Testis (tissue), 3 donors: ENCODE measurements around the gene TMA7B. TPM values are rescaled to one million over a fixed set of nuclear protein-coding genes. Genes with fewer than 3 reads are reported as not detected.

Source experiments
- DNase-seq: peaks from one replicate; pipeline ENCODE4 v3.0.0-alpha.2; 2019
- H3K27ac ChIP-seq, 2 donors: fragments of 200-600 bp; sonication (generic); one replicate each; pipeline ENCODE4 v1.5.1; 2019
- H3K27me3 ChIP-seq: fragments of 200-600 bp; sonication (generic); one replicate; pipeline ENCODE4 v1.5.1; 2019
- H3K36me3 ChIP-seq: fragments of 200-600 bp; sonication (generic); one replicate; pipeline ENCODE4 v1.5.1; 2017; ENCODE audit warnings: low read depth; ENCODE audit errors: missing control alignments
- H3K4me1 ChIP-seq: fragments of 200-600 bp; sonication (generic); one replicate; pipeline ENCODE4 v1.5.1; 2019
- H3K4me3 ChIP-seq, 2 donors: fragments of 200-600 bp; sonication (generic); one replicate each; pipeline ENCODE4 v1.5.1; 2017 to 2019
- H3K9me3 ChIP-seq: fragments of 200-600 bp; sonication (generic); one replicate; pipeline ENCODE4 v1.5.1; 2017
- POLR2A ChIP-seq: fragments of 450-650 bp; IDR thresholded peaks from one replicate; pipeline ENCODE4 v1.6.1; 2017; ENCODE audit warnings: antibody characterized with exemption, mild to moderate bottlenecking, moderate library complexity
- WGBS, 2 donors: methylation state at CpG; one replicate each; pipeline ENCODE4 v1.1.5; 2018; 5-methylcytosine and 5-hydroxymethylcytosine counted together
- intact Hi-C: fragments of 100-400 bp; cut with DNase I; formaldehyde crosslinking; loops from one replicate; pipeline ENCODE4 v1.15.1; 2023; ENCODE audit warnings: low total_unique reads
- polyA plus RNA-seq: library from polyadenylated mRNA; stranded (reverse); fragments of 350-450 nt; fragmentation: Illumina TruSeq; extraction: RNeasy Lipid Tissue Mini Kit (QIAGEN cat#74804); gene quantifications from one replicate; pipeline ENCODE4 v1.2.3, GENCODE V29; 2014; ENCODE audit warnings: low read depth, low replicate concordance; ENCODE audit not compliant: insufficient read depth
- total RNA-seq, 2 donors: library from RNA; depleted of rRNA; stranded (reverse); fragments of >200 nt; gene quantifications; one replicate each; pipeline ENCODE4 v1.2.3, GENCODE V29; 2016
- TF ChIP-seq, protein P1 (sequence below), 3 experiments: fragments of 450-650 bp in 2 of 3; fragments of 200-600 bp in 1 of 3; sonication (generic) in 1 of 3; IDR thresholded peaks; one replicate each; pipeline ENCODE4 v1.5.1; 2016 to 2019; ENCODE audit warnings: antibody characterized with exemption in 3 of 3, mild to moderate bottlenecking in 2 of 3, moderate library complexity in 1 of 3

TMA7B gene
- total and polyA plus RNA-seq, 3 donors from 2014 or later, result 0.43 to 0.47 TPM; not detected in 1

DNA sequence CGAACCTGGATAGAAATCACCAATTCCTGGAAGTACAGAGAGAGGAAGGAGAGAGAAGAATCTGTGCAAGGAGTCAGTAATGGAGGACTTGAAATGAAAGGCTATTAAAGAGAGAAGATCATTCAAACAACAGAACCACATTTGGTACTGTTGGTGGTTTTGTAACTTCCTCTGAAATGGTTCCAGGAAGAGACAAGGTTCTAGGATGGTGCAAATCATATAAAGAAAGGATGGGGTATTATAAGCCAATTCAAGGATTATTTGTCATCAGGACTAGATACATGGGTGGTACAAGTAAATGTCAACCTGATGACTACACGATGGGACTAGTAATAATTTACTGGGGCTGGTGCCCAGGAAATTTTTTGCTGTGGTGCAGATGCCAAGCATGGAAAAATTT lies 28.9 kb upstream of the TMA7B start:
- Histone ChIP-seq H3K9me3 (no peaks in the 10 kb centered on the region), H3K27ac (no peak overlapping the region), H3K4me1 (no peaks in the 10 kb centered on the region), H3K4me3 (no peak overlapping the region), H3K36me3 (no peaks in the 10 kb centered on the region), H3K27me3 (no peaks in the 10 kb centered on the region)
- TF ChIP-seq POLR2A, result no peak
- intact Hi-C loops, result no loop called here
- 73% methylated on average over 2 of the region's 2 CpGs for WGBS, 2 donors
- no peak for DNase-seq

DNA sequence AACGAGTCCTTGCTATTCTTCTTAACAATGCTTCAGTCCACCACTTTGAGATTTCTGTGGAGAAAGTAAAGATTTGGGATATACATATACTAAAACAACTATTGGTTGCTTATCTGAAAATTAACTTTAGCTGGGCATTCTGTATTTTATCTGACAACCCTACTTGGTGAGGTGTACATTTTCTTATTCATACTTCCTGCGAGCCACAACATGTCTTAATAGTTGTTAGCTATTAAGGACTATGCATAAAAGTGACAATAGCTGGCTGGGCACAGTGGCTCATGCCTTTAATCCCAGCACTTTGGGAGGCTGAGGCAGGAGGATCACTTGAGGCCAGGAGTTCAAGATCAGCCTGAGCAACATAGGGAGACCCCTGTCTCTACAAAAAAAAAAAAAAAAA lies 28.0 kb upstream of the TMA7B start:
- no peaks in the 10 kb centered on the region for H3K9me3 ChIP-seq
- H3K27me3 ChIP-seq, result no peaks in the 10 kb centered on the region
- no peak for DNase-seq
- H3K27ac ChIP-seq, result no peak overlapping the region
- intact Hi-C loops, result no loop called here
- no peaks in the 10 kb centered on the region for H3K4me1 ChIP-seq
- no peak for TF ChIP-seq POLR2A
- TF ChIP-seq, protein P1, sequence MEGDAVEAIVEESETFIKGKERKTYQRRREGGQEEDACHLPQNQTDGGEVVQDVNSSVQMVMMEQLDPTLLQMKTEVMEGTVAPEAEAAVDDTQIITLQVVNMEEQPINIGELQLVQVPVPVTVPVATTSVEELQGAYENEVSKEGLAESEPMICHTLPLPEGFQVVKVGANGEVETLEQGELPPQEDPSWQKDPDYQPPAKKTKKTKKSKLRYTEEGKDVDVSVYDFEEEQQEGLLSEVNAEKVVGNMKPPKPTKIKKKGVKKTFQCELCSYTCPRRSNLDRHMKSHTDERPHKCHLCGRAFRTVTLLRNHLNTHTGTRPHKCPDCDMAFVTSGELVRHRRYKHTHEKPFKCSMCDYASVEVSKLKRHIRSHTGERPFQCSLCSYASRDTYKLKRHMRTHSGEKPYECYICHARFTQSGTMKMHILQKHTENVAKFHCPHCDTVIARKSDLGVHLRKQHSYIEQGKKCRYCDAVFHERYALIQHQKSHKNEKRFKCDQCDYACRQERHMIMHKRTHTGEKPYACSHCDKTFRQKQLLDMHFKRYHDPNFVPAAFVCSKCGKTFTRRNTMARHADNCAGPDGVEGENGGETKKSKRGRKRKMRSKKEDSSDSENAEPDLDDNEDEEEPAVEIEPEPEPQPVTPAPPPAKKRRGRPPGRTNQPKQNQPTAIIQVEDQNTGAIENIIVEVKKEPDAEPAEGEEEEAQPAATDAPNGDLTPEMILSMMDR (IDR thresholded peaks at IDR 0.05), result no peak
- H3K4me3 ChIP-seq, result no peak overlapping the region
- H3K36me3 ChIP-seq, result no peaks in the 10 kb centered on the region
- 88 to 90% methylated on average over 2 of the region's 2 CpGs for WGBS, 2 donors

DNA sequence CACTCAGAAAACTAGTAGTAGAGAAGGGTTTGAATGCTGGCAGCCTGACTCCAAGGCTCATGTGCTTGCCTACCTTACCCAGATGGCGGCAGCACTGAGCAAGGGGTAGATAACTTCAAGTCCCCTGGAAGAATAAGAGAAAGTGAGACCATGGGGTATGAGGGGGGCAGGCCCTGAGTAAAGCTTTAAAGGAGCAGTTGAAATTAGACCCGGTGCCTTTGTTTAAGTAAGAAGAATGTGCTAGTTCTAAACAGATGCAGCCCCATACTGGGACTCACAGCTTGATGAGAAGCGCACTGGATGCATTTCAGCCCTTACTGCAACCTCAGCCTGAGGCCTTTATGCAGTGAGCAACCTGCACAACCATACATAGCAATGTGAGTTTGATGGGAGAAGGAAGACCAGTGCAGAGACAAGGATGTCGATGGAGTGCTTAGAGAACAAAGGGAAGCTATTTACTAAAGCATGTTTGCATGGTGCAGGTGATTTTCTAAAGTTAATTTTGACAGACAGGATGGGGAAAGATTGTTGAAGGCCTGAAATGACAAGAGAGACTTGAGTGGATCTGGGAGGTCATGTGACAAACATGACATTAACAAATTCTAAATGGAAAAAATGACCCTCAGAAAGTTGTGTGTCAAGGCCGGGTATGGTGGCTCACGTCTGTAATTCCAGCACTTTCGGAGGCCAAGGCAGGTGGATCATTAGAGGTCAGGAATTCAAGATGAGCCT lies 27.1 kb upstream of the TMA7B start:
- no peak overlapping the region for H3K4me3 ChIP-seq
- no peaks in the 10 kb centered on the region for H3K36me3 ChIP-seq
- intact Hi-C loops, result no loop called here
- WGBS, 2 donors, result 69 to 80% methylated on average over 7 of the region's 7 CpGs
- H3K9me3 ChIP-seq, result no peaks in the 10 kb centered on the region
- TF ChIP-seq, protein P1 (IDR thresholded peaks at IDR 0.05), result peak in 2 of 3 experiments; percentile 26 to 37
- TF ChIP-seq POLR2A, result no peak
- no peak overlapping the region for H3K27ac ChIP-seq
- no peaks in the 10 kb centered on the region for H3K27me3 ChIP-seq
- no peaks in the 10 kb centered on the region for H3K4me1 ChIP-seq
- DNase-seq, result no peak

DNA sequence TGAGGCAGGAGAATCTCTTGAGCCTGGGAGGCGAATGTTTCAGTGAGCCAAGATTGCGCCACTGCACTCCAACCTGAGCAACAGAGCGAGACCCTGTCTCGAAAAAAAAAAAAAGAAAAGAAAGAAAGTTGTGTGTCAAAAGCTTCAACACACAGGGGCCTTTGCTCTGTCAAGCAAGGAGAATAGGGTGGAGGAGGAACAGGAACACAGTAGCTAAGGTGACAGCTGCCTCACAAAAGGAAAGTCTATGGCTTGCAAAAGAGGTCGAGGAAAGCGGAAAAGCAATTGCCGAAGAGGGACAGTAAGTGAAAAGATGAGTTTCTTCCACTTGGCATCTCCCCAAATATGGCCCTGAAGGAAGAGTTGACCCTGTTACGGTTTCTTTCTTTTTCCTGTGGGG lies 26.5 kb upstream of the TMA7B start:
- no peak overlapping the region for H3K27ac ChIP-seq
- WGBS, 2 donors, result 88 to 91% methylated on average over 8 of the region's 8 CpGs
- intact Hi-C loops, result no loop called here
- H3K36me3 ChIP-seq, result no peaks in the 10 kb centered on the region
- no peaks in the 10 kb centered on the region for H3K4me1 ChIP-seq
- no peaks in the 10 kb centered on the region for H3K27me3 ChIP-seq
- H3K9me3 ChIP-seq, result no peaks in the 10 kb centered on the region
- TF ChIP-seq, protein P1 (IDR thresholded peaks at IDR 0.05), result no peak
- TF ChIP-seq POLR2A, result no peak
- H3K4me3 ChIP-seq, result no peak overlapping the region
- DNase-seq, result no peak

DNA sequence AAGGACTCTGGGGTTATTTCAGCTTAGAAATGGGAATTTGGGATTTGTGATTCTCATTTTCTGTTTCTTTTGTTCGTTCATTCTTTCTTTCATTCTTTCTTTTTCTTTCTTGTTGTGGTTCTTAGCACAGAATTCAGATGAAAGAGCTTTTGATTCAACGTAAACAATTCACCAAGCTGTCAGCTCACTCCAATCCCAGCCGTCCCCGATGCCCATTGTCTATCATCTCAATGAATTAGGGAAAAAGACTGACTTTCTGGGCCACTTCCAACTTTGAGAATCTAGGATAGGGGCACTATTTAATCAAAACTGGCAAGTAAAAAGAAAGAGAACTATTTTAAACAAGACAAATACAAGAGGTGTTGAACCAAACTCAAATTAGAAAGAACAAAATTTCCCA lies 25.1 kb upstream of the TMA7B start:
- Histone ChIP-seq H3K27me3 (no peaks in the 10 kb centered on the region), H3K4me1 (no peaks in the 10 kb centered on the region), H3K36me3 (no peaks in the 10 kb centered on the region), H3K9me3 (no peaks in the 10 kb centered on the region), H3K4me3 (no peak overlapping the region), H3K27ac (no peak overlapping the region)
- intact Hi-C loops, result no loop called here
- no peak for DNase-seq
- no peak for TF ChIP-seq POLR2A
- TF ChIP-seq, protein P1 (IDR thresholded peaks at IDR 0.05), result no peak
- WGBS, 2 donors, result 84 to 90% methylated on average over 4 of the region's 4 CpGs
